Smooth muscle cell (in vitro differentiated cells): ENCODE measurements around the gene ANO2. TPM values are rescaled to one million over a fixed set of nuclear protein-coding genes. Genes with fewer than 3 reads are reported as not detected.
A peak's percentile ranks its signal among the peaks of the same experiment; 100 is the strongest.
"Not testable (repeated sequence)": the region's sequence is repeated elsewhere in the genome, so short reads cannot be mapped to it uniquely, and the experiment has no call there.

ENCODE experiments used
- DNase-seq: peaks from one replicate; lab custom pipeline; 2025; ENCODE audit not compliant: unreplicated experiment; lab: John Stamatoyannopoulos, UW
- H2AFZ ChIP-seq: fragments of 200-600 bp; sonication (generic); 2 replicates; pipeline ENCODE4 v1.6.0; 2016; ENCODE audit warnings: antibody characterized with exemption, low read depth, mild to moderate bottlenecking
- H3F3A ChIP-seq: fragments of 200-600 bp; sonication (generic); 2 replicates; pipeline ENCODE4 v1.6.0; 2017; ENCODE audit warnings: antibody characterized with exemption, low read depth
- H3K27ac ChIP-seq: fragments of 200-600 bp; sonication (generic); 2 replicates; pipeline ENCODE4 v1.5.1; 2016; ENCODE audit warnings: low read depth, mild to moderate bottlenecking
- H3K27me3 ChIP-seq: fragments of 200-600 bp; sonication (generic); 2 replicates; pipeline ENCODE4 v1.6.1; 2016; ENCODE audit warnings: low read depth, mild to moderate bottlenecking
- H3K36me3 ChIP-seq: fragments of 200-600 bp; sonication (generic); 2 replicates; pipeline ENCODE4 v1.5.1; 2016; ENCODE audit warnings: low read depth
- H3K4me1 ChIP-seq: fragments of 200-600 bp; sonication (generic); 2 replicates; pipeline ENCODE4 v1.5.1; 2016; ENCODE audit warnings: low read depth
- H3K4me2 ChIP-seq: fragments of 200-600 bp; sonication (generic); 2 replicates; pipeline ENCODE4 v1.6.0; 2016; ENCODE audit warnings: mild to moderate bottlenecking
- H3K4me3 ChIP-seq: fragments of 200-600 bp; sonication (generic); 2 replicates; pipeline ENCODE4 v1.5.1; 2016; ENCODE audit warnings: mild to moderate bottlenecking
- H3K79me2 ChIP-seq: fragments of 200-600 bp; sonication (generic); 2 replicates; pipeline ENCODE4 v1.6.0; 2016; ENCODE audit warnings: low read depth, mild to moderate bottlenecking
- H3K9ac ChIP-seq: fragments of 200-600 bp; sonication (generic); 2 replicates; pipeline ENCODE4 v1.6.0; 2016; ENCODE audit warnings: low read depth
- H3K9me3 ChIP-seq: fragments of 200-600 bp; sonication (generic); replicated peaks from 2 replicates; pipeline ENCODE4 v1.5.1; 2016; ENCODE audit warnings: low read depth
- H4K20me1 ChIP-seq: fragments of 200-600 bp; sonication (generic); 2 replicates; pipeline ENCODE4 v1.6.0; 2016; ENCODE audit warnings: low read depth
- WGBS: methylation state at CpG from one replicate; pipeline ENCODE4 v1.1.7; 2016; ENCODE audit warnings: low lambda C conversion rate; 5-methylcytosine and 5-hydroxymethylcytosine counted together
- polyA plus RNA-seq: library from polyadenylated mRNA; unstranded; fragments of >200 nt; fragmentation: Nextera tagmentation; extraction: Ambion mirVana; gene quantifications from 2 replicates; pipeline ENCODE4 v1.2.1, GENCODE V29; 2016
- total RNA-seq: library from RNA; depleted of rRNA; stranded (reverse); fragments of >200 nt; gene quantifications from 2 replicates; pipeline ENCODE4 v1.2.3, GENCODE V29; 2014
- TF ChIP-seq, protein P1 (sequence below): fragments of 200-600 bp; sonication (generic); IDR thresholded peaks from 2 replicates; pipeline ENCODE4 v1.5.1; 2017; ENCODE audit warnings: borderline replicate concordance, mild to moderate bottlenecking, antibody characterized with exemption; ENCODE audit not compliant: insufficient read depth, poor library complexity, severe bottlenecking

ANO2 gene
- total and polyA plus RNA-seq, 2 experiments from 2014 or later, result 0.18 TPM; not detected in 1

DNA sequence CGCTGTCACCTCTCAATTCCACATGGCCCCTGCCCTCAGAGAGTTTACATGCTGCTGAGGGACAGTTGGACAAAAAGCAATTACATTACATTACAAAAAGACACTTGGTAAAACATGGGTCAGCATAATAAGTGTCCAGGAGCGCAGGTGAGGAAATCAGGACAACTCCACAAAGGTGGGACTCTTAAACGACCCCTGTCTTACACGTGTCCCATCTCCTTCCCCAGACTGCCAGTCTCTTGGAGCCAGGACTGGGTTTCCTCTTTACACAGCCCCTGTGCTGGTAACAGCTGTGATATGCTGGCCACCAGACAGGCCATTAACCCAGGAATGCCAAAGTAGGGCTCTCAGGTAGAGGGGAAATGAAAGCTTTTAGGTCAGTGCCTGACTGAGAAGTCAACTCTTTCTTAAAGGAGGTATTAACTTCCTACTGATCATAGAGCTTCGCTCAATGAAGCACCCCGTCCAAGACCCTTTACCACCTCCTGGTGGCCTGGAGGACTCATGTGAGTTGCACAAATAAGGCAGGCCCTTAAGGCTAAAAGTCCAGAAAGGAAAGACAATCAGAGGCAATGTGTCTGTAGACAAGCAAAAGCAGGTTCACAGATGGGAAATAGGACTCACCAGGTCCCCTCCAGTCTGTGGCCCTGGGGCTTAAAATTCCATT, 55.5 kb downstream of the ANO2 start:
- H3K9me3 ChIP-seq, result no peaks in the 10 kb centered on the region
- no peak overlapping the region for H2AFZ ChIP-seq
- H3K9ac ChIP-seq, result no peak overlapping the region
- TF ChIP-seq, protein P1, sequence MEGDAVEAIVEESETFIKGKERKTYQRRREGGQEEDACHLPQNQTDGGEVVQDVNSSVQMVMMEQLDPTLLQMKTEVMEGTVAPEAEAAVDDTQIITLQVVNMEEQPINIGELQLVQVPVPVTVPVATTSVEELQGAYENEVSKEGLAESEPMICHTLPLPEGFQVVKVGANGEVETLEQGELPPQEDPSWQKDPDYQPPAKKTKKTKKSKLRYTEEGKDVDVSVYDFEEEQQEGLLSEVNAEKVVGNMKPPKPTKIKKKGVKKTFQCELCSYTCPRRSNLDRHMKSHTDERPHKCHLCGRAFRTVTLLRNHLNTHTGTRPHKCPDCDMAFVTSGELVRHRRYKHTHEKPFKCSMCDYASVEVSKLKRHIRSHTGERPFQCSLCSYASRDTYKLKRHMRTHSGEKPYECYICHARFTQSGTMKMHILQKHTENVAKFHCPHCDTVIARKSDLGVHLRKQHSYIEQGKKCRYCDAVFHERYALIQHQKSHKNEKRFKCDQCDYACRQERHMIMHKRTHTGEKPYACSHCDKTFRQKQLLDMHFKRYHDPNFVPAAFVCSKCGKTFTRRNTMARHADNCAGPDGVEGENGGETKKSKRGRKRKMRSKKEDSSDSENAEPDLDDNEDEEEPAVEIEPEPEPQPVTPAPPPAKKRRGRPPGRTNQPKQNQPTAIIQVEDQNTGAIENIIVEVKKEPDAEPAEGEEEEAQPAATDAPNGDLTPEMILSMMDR, result peak; percentile 7
- DNase-seq, result no peak
- no peak overlapping the region for H3K4me3 ChIP-seq
- H3K27me3 ChIP-seq, result peaks cover 23% of the 10 kb centered on the region
- H4K20me1 ChIP-seq, result no peaks in the 10 kb centered on the region
- no peaks in the 10 kb centered on the region for H3K36me3 ChIP-seq
- no peaks in the 10 kb centered on the region for H3K79me2 ChIP-seq
- no peak overlapping the region for H3K4me2 ChIP-seq
- H3K4me1 ChIP-seq, result no peaks in the 10 kb centered on the region
- 95% methylated on average over 6 of the region's 6 CpGs for WGBS
- H3K27ac ChIP-seq, result no peak overlapping the region
- H3F3A ChIP-seq, result no peaks in the 10 kb centered on the region

DNA sequence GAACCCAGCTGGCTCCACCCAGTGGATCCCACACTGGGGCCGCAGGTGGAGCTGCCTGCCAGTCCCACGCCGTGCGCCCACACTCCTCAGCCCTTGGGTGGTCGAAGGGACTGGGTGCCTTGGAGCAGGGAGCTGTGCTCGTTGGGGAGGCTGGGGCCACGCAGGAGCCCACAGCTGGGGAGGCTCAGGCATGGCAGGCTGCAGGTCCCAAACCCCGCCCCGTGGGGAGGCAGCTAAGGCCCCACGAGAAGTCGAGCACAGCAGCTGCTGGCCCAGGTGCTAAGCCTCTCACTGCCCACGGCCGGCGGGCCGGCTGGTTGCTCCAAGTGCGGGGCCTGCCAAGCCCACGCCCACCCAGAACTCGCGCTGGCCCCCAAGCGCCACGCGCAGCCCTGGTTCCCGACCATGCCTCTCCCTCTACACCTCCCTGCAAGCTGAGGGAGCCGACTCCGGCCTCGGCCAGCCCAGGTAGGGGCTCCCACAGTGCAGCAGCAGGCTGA, 56.2 kb downstream of the ANO2 start:
- WGBS, result 95% methylated on average over 13 of the region's 26 CpGs
- Histone ChIP-seq H3K9ac (no peak overlapping the region), H3K4me3 (no peak overlapping the region), H4K20me1 (no peaks in the 10 kb centered on the region), H3K4me1 (no peaks in the 10 kb centered on the region), H3K4me2 (no peak overlapping the region), H3K9me3 (no peaks in the 10 kb centered on the region), H3F3A (no peaks in the 10 kb centered on the region), H3K27ac (no peak overlapping the region), H3K79me2 (no peaks in the 10 kb centered on the region), H3K36me3 (no peaks in the 10 kb centered on the region), H2AFZ (no peak overlapping the region), H3K27me3 (peaks cover 23% of the 10 kb centered on the region)
- TF ChIP-seq, protein P1, result no peak
- DNase-seq, result no peak

DNA sequence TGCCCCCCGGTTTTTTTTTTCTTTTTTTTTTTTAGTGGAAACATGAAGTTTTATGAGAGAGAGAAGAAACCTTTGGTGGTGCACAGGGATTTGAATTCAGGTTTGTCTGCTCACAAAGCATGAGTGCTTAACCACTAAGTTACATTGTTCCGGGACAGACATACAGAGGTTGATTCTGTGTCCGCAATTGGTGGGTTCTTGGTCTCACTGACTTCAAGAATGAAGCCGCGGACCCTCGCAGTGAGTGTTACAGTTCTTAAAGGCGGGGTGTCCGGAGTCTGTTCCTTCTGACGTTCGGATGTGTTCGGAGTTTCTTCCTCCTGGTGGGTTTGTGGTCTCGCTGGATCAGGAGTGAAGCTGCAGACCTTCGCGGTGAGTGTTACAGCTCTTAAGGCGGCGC, 57.2 kb downstream of the ANO2 start:
- 93% methylated on average over 16 of the region's 16 CpGs for WGBS
- not testable (repeated sequence) for DNase-seq, H3K4me1 ChIP-seq

DNA sequence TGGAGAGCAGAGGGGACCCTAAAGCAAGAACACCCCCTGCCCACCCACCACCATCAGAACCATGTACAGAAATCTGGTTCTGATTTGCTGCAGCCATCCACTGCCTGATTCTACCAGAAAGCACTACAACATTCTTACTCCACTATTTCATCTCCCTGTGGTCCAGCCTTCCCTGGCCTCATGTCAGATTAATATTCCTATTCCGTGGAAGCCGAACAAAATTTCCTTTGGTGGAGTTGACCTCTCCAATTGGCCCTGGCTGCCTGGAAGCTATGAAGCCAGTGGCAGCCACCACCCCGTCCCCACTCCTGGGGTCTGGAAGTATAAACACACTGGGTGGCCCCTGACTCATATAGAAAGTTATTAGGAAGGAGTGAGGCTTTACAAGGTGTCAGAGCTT, 60.2 kb downstream of the ANO2 start:
- H3F3A ChIP-seq, result no peaks in the 10 kb centered on the region
- H3K79me2 ChIP-seq, result no peaks in the 10 kb centered on the region
- no peaks in the 10 kb centered on the region for H3K4me1 ChIP-seq
- H2AFZ ChIP-seq, result no peak overlapping the region
- no peaks in the 10 kb centered on the region for H3K36me3 ChIP-seq
- WGBS, result 71% methylated on average over 3 of the region's 3 CpGs
- H3K4me3 ChIP-seq, result no peak overlapping the region
- H3K9ac ChIP-seq, result no peak overlapping the region
- DNase-seq, result no peak
- no peaks in the 10 kb centered on the region for H4K20me1 ChIP-seq
- no peak overlapping the region for H3K4me2 ChIP-seq
- no peaks in the 10 kb centered on the region for H3K9me3 ChIP-seq
- peaks cover 32% of the 10 kb centered on the region for H3K27me3 ChIP-seq
- no peak overlapping the region for H3K27ac ChIP-seq
- TF ChIP-seq, protein P1, result no peak

More for the DNA sequence above, 57.2 kb downstream of the ANO2 start:
- H3K9ac ChIP-seq, H3F3A ChIP-seq, H3K79me2 ChIP-seq, H3K9me3 ChIP-seq, H3K36me3 ChIP-seq, H3K4me2 ChIP-seq, H4K20me1 ChIP-seq, H3K27ac ChIP-seq, H2AFZ ChIP-seq, H3K4me3 ChIP-seq: not testable (repeated sequence)
- peaks cover 23% of the 10 kb centered on the region for H3K27me3 ChIP-seq
